H1 (cell line): ENCODE measurements around the gene GOLPH3L. TPM values are rescaled to one million over a fixed set of nuclear protein-coding genes. Genes with fewer than 3 reads are reported as not detected.
A peak's percentile ranks its signal among the peaks of the same experiment; 100 is the strongest.

Experiments
- ATF3 ChIP-seq: IDR thresholded peaks from 2 replicates; pipeline ENCODE4 v1.6.1; 2011; ENCODE audit warnings: low read depth, mild to moderate bottlenecking, low read length; ENCODE audit not compliant: insufficient read depth
- CBX8 ChIP-seq: fragments of 300-800, 300-1000 bp; sonication (generic); IDR thresholded peaks from 2 replicates; pipeline ENCODE4 v1.7.1; 2016; ENCODE audit warnings: low read depth, low read length, borderline replicate concordance
- CHD7 ChIP-seq: fragments of 300-600 bp; sonication (generic); IDR thresholded peaks from 2 replicates; pipeline ENCODE4 v1.7.1; 2012; ENCODE audit warnings: low read length, moderate library complexity, mild to moderate bottlenecking, inconsistent platforms; ENCODE audit not compliant: insufficient replicate concordance
- HDAC6 ChIP-seq: IDR thresholded peaks from one replicate; pipeline ENCODE4 v1.7.1; 2012; ENCODE audit warnings: low read depth, mild to moderate bottlenecking, inconsistent platforms, low read length, moderate library complexity
- JUND ChIP-seq: IDR thresholded peaks from 2 replicates; pipeline ENCODE4 v1.6.1; 2011; ENCODE audit warnings: mild to moderate bottlenecking, improper control_type of control experiment, low read length
- RAD21 ChIP-seq, 2 experiments: IDR thresholded peaks in 1 of 2; conservative IDR thresholded peaks in 1 of 2; 2 replicates each; pipeline ENCODE4 v1.6.1; 2011; ENCODE audit warnings: low read depth in 2 of 2, low read length in 2 of 2, improper control_type of control experiment in 1 of 2, inconsistent platforms in 1 of 2, mild to moderate bottlenecking in 1 of 2, moderate library complexity in 1 of 2
- SRF ChIP-seq: IDR thresholded peaks from 2 replicates; pipeline ENCODE4 v1.6.1; 2011; ENCODE audit warnings: mild to moderate bottlenecking, low read depth, low read length, moderate library complexity
- TBP ChIP-seq: IDR thresholded peaks from 2 replicates; pipeline ENCODE4 v1.6.1; 2011; ENCODE audit warnings: low read depth, low read length, improper control_type of control experiment
- polyA plus RNA-seq, 7 experiments: library from polyadenylated mRNA; depleted of rRNA in 3 of 7; stranded (reverse) in 5 of 7; unstranded in 2 of 7; fragments of >200 nt in 5 of 7; fragments of 200-250 nt in 2 of 7; gene quantifications; 1 replicate in 5 of 7; 2 replicates in 1 of 7; 4 replicates in 1 of 7; pipeline versions ENCODE4 v1.2.1 to v1.2.3, GENCODE V29; 2011 to 2013; ENCODE audit warnings: missing spikeins in 2 of 7, mixed read lengths in 2 of 7
- total RNA-seq: library from RNA; stranded (reverse); fragmentation: NEBNext Ultra II Directional; extraction: Animal tissue kit (Norgen Biotek cat#: 25700); gene quantifications from 2 replicates; pipeline ENCODE4 v1.2.1, GENCODE V29; 2021

GOLPH3L gene
- total and polyA plus RNA-seq, 2 of the 8 experiments (the other 6 are each of a cell fraction or from before 2014, with no cell fraction given) = 13.3 to 40.8 TPM

GRCh38 chr1:150696995-150697927 is at the start of gene GOLPH3L (continued):
- TF ChIP-seq SRF = no peak
- TF ChIP-seq RAD21 (IDR thresholded peaks at IDR 0.05 in 1 of 2, conservative IDR thresholded peaks at IDR 0.05 in 1 of 2; ENCODE audit: low read depth in 2 of 2, low read length in 2 of 2) = no peak; a peak in 1 of 4 replicates
- no peak for TF ChIP-seq ATF3
- no peak for TF ChIP-seq CHD7
- no peak for TF ChIP-seq CBX8
- no peak for TF ChIP-seq HDAC6
- no peak for TF ChIP-seq JUND
- peak; percentile 63; the same call in 1 of the 2 replicates for TF ChIP-seq TBP
